H1 (cell line): ENCODE measurements around the gene ZHX3. TPM values are rescaled to one million over a fixed set of nuclear protein-coding genes. Genes with fewer than 3 reads are reported as not detected.

ENCODE experiments used
- CTCF ChIA-PET: fragments of 300-600 bp; sonication (Branson Sonifier 250); formaldehyde crosslinking; loops from one replicate; lab custom pipeline; 2021; ENCODE audit not compliant: partially characterized antibody; lab: Charles Lee
- POLR2A ChIA-PET: fragments of 300-600 bp; sonication (Branson Sonifier 250); formaldehyde crosslinking; loops from one replicate; lab custom pipeline; 2021; ENCODE audit warnings: inconsistent platforms; ENCODE audit not compliant: partially characterized antibody; lab: Charles Lee
- DNase-seq, 2 experiments: peaks; one replicate each; pipeline versions ENCODE4 v3.0.0 to v3.0.0-alpha.2; 2010 to 2022; ENCODE audit warnings: low spot score in 2 of 2, low read depth in 1 of 2, mixed read lengths in 1 of 2
- FAIRE-seq: peaks from 2 replicates; lab custom pipeline; 2011; peaks lifted over from hg19 to GRCh38; lab: Jason Lieb, UNC
- H2AFZ ChIP-seq: 2 replicates; pipeline ENCODE4 v1.8.1; 2012; ENCODE audit warnings: low read length, inconsistent platforms
- H2AK5ac ChIP-seq: 2 replicates; pipeline ENCODE4 v1.6.1; 2013; ENCODE audit warnings: low read depth, low read length
- H2BK120ac ChIP-seq: replicated peaks from 2 replicates; pipeline ENCODE3; 2013; ENCODE audit warnings: low read depth, low read length, inconsistent platforms
- H2BK12ac ChIP-seq: 2 replicates; pipeline ENCODE4 v1.6.1; 2013; ENCODE audit warnings: low read depth, low read length
- H2BK15ac ChIP-seq: 2 replicates; pipeline ENCODE4 v1.6.1; 2013; ENCODE audit warnings: low read length
- H2BK20ac ChIP-seq: 2 replicates; pipeline ENCODE4 v1.6.1; 2013; ENCODE audit warnings: low read length
- H2BK5ac ChIP-seq: 2 replicates; pipeline ENCODE4 v1.6.1; 2013; ENCODE audit warnings: low read depth, low read length
- H3K14ac ChIP-seq: 2 replicates; pipeline ENCODE4 v1.6.1; 2013; ENCODE audit warnings: inconsistent platforms; ENCODE audit not compliant: insufficient read length
- H3K18ac ChIP-seq: 2 replicates; pipeline ENCODE4 v1.6.1; 2013; ENCODE audit warnings: low read length; ENCODE audit errors: extremely low read depth
- H3K23ac ChIP-seq: 2 replicates; pipeline ENCODE4 v1.6.1; 2013; ENCODE audit warnings: inconsistent platforms; ENCODE audit not compliant: insufficient read length
- H3K23me2 ChIP-seq: 2 replicates; pipeline ENCODE4 v1.6.1; 2013; ENCODE audit warnings: low read depth, low read length
- H3K27ac ChIP-seq: 2 replicates; pipeline ENCODE4 v1.6.1; 2011; ENCODE audit warnings: low read depth, low read length, inconsistent platforms
- H3K27me3 ChIP-seq, 4 experiments: replicated peaks in 1 of 4; 1 replicate in 1 of 4; 2 replicates in 3 of 4; pipeline versions ENCODE4 v1.6.1 to v1.8.1; 2011 to 2013; ENCODE audit warnings: low read length in 3 of 4, mild to moderate bottlenecking in 3 of 4, inconsistent platforms in 2 of 4, mixed read lengths in 2 of 4, moderate library complexity in 1 of 4; ENCODE audit not compliant: control insufficient read depth in 3 of 4, insufficient read depth in 3 of 4; ENCODE audit errors: extremely low read depth in 1 of 4
- H3K36me3 ChIP-seq, 4 experiments: 2 replicates each; pipeline versions ENCODE4 v1.6.1 to v1.8.1; 2011 to 2013; ENCODE audit warnings: mild to moderate bottlenecking in 4 of 4, low read length in 3 of 4, moderate library complexity in 2 of 4, control low read depth in 1 of 4, inconsistent platforms in 1 of 4; ENCODE audit not compliant: insufficient read depth in 4 of 4, control insufficient read depth in 2 of 4
- H3K4ac ChIP-seq: replicated peaks from 2 replicates; pipeline ENCODE3; 2013; ENCODE audit warnings: low read length, low read depth, mixed read lengths, inconsistent platforms; ENCODE audit not compliant: insufficient read length
- H3K4me1 ChIP-seq, 4 experiments: replicated peaks in 1 of 4; 1 replicate in 1 of 4; 2 replicates in 3 of 4; pipeline versions ENCODE4 v1.6.1 to v1.8.1; 2011 to 2013; ENCODE audit warnings: low read length in 3 of 4, inconsistent platforms in 2 of 4, mixed read lengths in 1 of 4; ENCODE audit not compliant: insufficient read depth in 4 of 4, control insufficient read depth in 3 of 4
- H3K4me2 ChIP-seq, 2 experiments: 2 replicates each; pipeline versions ENCODE4 v1.6.1 to v1.8.1; 2011 to 2013; ENCODE audit warnings: low read depth in 2 of 2, low read length in 2 of 2, control low read depth in 1 of 2, inconsistent platforms in 1 of 2, mild to moderate bottlenecking in 1 of 2; ENCODE audit not compliant: insufficient read depth in 1 of 2
- H3K4me3 ChIP-seq, 4 experiments: fragments of 200-600, 300-600 bp in 1 of 4; sonication (generic), shearing (Covaris generic), sonication (Bioruptor Twin) in 1 of 4; 2 replicates each; pipeline versions ENCODE4 v1.5.1 to v1.8.1; 2011 to 2016; ENCODE audit warnings: low read length in 4 of 4, low read depth in 3 of 4, control low read depth in 2 of 4, inconsistent platforms in 2 of 4, mild to moderate bottlenecking in 2 of 4, mixed read lengths in 1 of 4, moderate library complexity in 1 of 4; ENCODE audit not compliant: insufficient read depth in 2 of 4; ENCODE audit errors: extremely low read depth in 1 of 4
- H3K56ac ChIP-seq: replicated peaks from 2 replicates; pipeline ENCODE3; 2013; ENCODE audit warnings: low read depth, mild to moderate bottlenecking, mixed read lengths, low read length, inconsistent platforms; ENCODE audit not compliant: insufficient read length
- H3K79me1 ChIP-seq: 2 replicates; pipeline ENCODE4 v1.6.1; 2013; ENCODE audit warnings: low read depth, low read length, control low read depth
- H3K79me2 ChIP-seq, 2 experiments: 2 replicates each; pipeline versions ENCODE4 v1.6.1 to v1.8.1; 2012 to 2013; ENCODE audit warnings: low read length in 2 of 2, mild to moderate bottlenecking in 2 of 2, inconsistent platforms in 1 of 2; ENCODE audit not compliant: insufficient read depth in 2 of 2, control insufficient read depth in 1 of 2
- H3K9ac ChIP-seq, 4 experiments: replicated peaks in 1 of 4; 1 replicate in 1 of 4; 2 replicates in 3 of 4; pipeline versions ENCODE4 v1.6.1 to v1.8.1; 2011 to 2013; ENCODE audit warnings: low read depth in 3 of 4, low read length in 3 of 4, control low read depth in 2 of 4, mild to moderate bottlenecking in 2 of 4, moderate library complexity in 2 of 4, inconsistent platforms in 1 of 4; ENCODE audit errors: extremely low read depth in 1 of 4
- H3K9me3 ChIP-seq, 2 experiments: 2 replicates each; pipeline versions ENCODE4 v1.6.1 to v1.8.1; 2012 to 2013; ENCODE audit warnings: mild to moderate bottlenecking in 2 of 2, moderate library complexity in 2 of 2, control low read depth in 1 of 2, inconsistent platforms in 1 of 2, low read depth in 1 of 2, low read length in 1 of 2, mixed read lengths in 1 of 2; ENCODE audit not compliant: insufficient read depth in 2 of 2
- H4K20me1 ChIP-seq, 2 experiments: replicated peaks in 1 of 2; 2 replicates each; pipeline versions ENCODE3 to v1.8.1; 2011 to 2013; ENCODE audit warnings: inconsistent platforms in 2 of 2, low read length in 2 of 2, mild to moderate bottlenecking in 1 of 2; ENCODE audit not compliant: insufficient read depth in 2 of 2, control insufficient read depth in 1 of 2
- H4K5ac ChIP-seq: 2 replicates; pipeline ENCODE4 v1.6.1; 2013; ENCODE audit warnings: low read length, low read depth, mixed read lengths, inconsistent platforms; ENCODE audit not compliant: insufficient read length
- H4K8ac ChIP-seq: 2 replicates; pipeline ENCODE4 v1.8.0; 2013; ENCODE audit warnings: mild to moderate bottlenecking, moderate library complexity, low read length, inconsistent platforms; ENCODE audit not compliant: insufficient read depth; ENCODE audit errors: extremely low read depth
- H4K91ac ChIP-seq: replicated peaks from 2 replicates; pipeline ENCODE3; 2013; ENCODE audit warnings: low read length, mixed read lengths, inconsistent platforms; ENCODE audit not compliant: insufficient read length
- BACH1 ChIP-seq: IDR thresholded peaks from 2 replicates; pipeline ENCODE4 v1.6.1; 2012; ENCODE audit warnings: low read length, improper control_type of control experiment
- CBX8 ChIP-seq: fragments of 300-800, 300-1000 bp; sonication (generic); IDR thresholded peaks from 2 replicates; pipeline ENCODE4 v1.7.1; 2016; ENCODE audit warnings: low read depth, low read length, borderline replicate concordance
- GABPA ChIP-seq: IDR thresholded peaks from 2 replicates; pipeline ENCODE4 v1.6.1; 2011; ENCODE audit warnings: mild to moderate bottlenecking, low read length, moderate library complexity, borderline replicate concordance; ENCODE audit not compliant: insufficient read depth
- KDM4A ChIP-seq: IDR thresholded peaks from one replicate; pipeline ENCODE4 v1.7.1; 2012; ENCODE audit warnings: low read depth, mild to moderate bottlenecking, moderate library complexity, low read length, inconsistent platforms; ENCODE audit not compliant: severe bottlenecking
- KDM5A ChIP-seq: fragments of 200-600 bp; IDR thresholded peaks from 2 replicates; pipeline ENCODE4 v1.7.1; 2012; ENCODE audit warnings: mild to moderate bottlenecking, low read length, inconsistent platforms, mixed read lengths
- RNF2 ChIP-seq: fragments of 200-900, 300-1000 bp; sonication (generic); IDR thresholded peaks from 2 replicates; pipeline ENCODE4 v1.7.1; 2016; ENCODE audit warnings: borderline replicate concordance, low read depth, mild to moderate bottlenecking, antibody characterized with exemption, low read length; ENCODE audit not compliant: poor library complexity, severe bottlenecking; ENCODE audit errors: missing control alignments
- TAF1 ChIP-seq: IDR thresholded peaks from 2 replicates; pipeline ENCODE4 v1.6.1; 2011; ENCODE audit warnings: mild to moderate bottlenecking, low read depth, low read length
- TEAD4 ChIP-seq: IDR thresholded peaks from 2 replicates; pipeline ENCODE4 v1.6.1; 2012; ENCODE audit warnings: low read depth, low read length, inconsistent platforms, mixed read lengths
- WGBS, 2 experiments: shearing (Covaris generic) in 1 of 2; methylation state at CpG; one replicate each; pipeline versions ENCODE4 v1.1.6 to v1.1.7; 2013 to 2015; ENCODE audit warnings: low lambda C conversion rate in 2 of 2, mixed read lengths in 2 of 2, inconsistent platforms in 1 of 2, low coverage in 1 of 2, missing lambda C conversion rate in 1 of 2; ENCODE audit not compliant: insufficient replicate concordance in 2 of 2, insufficient coverage in 1 of 2, insufficient read length in 1 of 2; ENCODE audit errors: extremely low coverage in 1 of 2, missing lambda C conversion rate in 1 of 2; 5-methylcytosine and 5-hydroxymethylcytosine counted together
- polyA plus RNA-seq, 7 experiments: library from polyadenylated mRNA; depleted of rRNA in 3 of 7; stranded (reverse) in 5 of 7; unstranded in 2 of 7; fragments of >200 nt in 5 of 7; fragments of 200-250 nt in 2 of 7; gene quantifications; 1 replicate in 5 of 7; 2 replicates in 1 of 7; 4 replicates in 1 of 7; pipeline versions ENCODE4 v1.2.1 to v1.2.3, GENCODE V29; 2011 to 2013; ENCODE audit warnings: missing spikeins in 2 of 7, mixed read lengths in 2 of 7
- total RNA-seq: library from RNA; stranded (reverse); fragmentation: NEBNext Ultra II Directional; extraction: Animal tissue kit (Norgen Biotek cat#: 25700); gene quantifications from 2 replicates; pipeline ENCODE4 v1.2.1, GENCODE V29; 2021

The ZHX3 gene
- total and polyA plus RNA-seq, 2 of the 8 experiments (the other 6 are each of a cell fraction or from before 2014, with no cell fraction given): 1.00 to 7.8 TPM

GRCh38 chr20:41299899-41300298, 17.6 kb downstream of the ZHX3 start:
- TF ChIP-seq GABPA: no peak
- no peak for TF ChIP-seq KDM4A
- TF ChIP-seq CBX8: no peak
- TF ChIP-seq TAF1: no peak
- TF ChIP-seq RNF2: no peak
- TF ChIP-seq KDM5A: no peak
- TF ChIP-seq TEAD4: no peak
- TF ChIP-seq BACH1: no peak
- TF ChIP-seq, all 59 proteins: peak for 0
- Histone ChIP-seq H2BK120ac (no peak overlapping the region), H2BK12ac (no peak overlapping the region), H4K8ac (no peak overlapping the region), H3K23ac (no peak overlapping the region), H2AFZ (no peak overlapping the region), H3K18ac (no peak overlapping the region), H3K23me2 (no peaks in the 10 kb centered on the region; the same call in 1 of the 2 replicates), H3K79me2 (no peaks in the 10 kb centered on the region), H4K5ac (no peak overlapping the region), H4K91ac (no peak overlapping the region), H2BK5ac (no peak overlapping the region), H2BK20ac (no peak overlapping the region), H2AK5ac (no peak overlapping the region), H3K56ac (no peak overlapping the region), H3K27me3 (no peaks in the 10 kb centered on the region), H4K20me1 (no peaks in the 10 kb centered on the region), H3K4me3 (no peak overlapping the region), H3K4me2 (no peak overlapping the region), H3K9me3 (no peaks in the 10 kb centered on the region), H2BK15ac (no peak overlapping the region), H3K4me1 (peaks cover 0 to 3% (median 3%) of the 10 kb centered on the region in 4 experiments; a peak in 3 of 7 replicates), H3K79me1 (no peaks in the 10 kb centered on the region), H3K14ac (no peak overlapping the region), H3K27ac (no peak overlapping the region), H3K4ac (no peak overlapping the region), H3K9ac (no peak overlapping the region), H3K36me3 (no peaks in the 10 kb centered on the region)
- POLR2A ChIA-PET: no interaction called here
- WGBS, 2 experiments: 93% methylated on average over 3 of the region's 3 CpGs; no CpG with 5 or more reads in 1 of the 2 experiments
- DNase-seq (no peak), FAIRE-seq (no peak)
- CTCF ChIA-PET: interaction anchor here (1.7 kb wide), 1 partner anchor 39 kb away, joined by 6 read pairs; no protein-coding TSS in a partner anchor
